ENCODE data around the gene ROR2.
A peak's percentile ranks its signal among the peaks of the same experiment; 100 is the strongest.

ROR2 gene

GRCh38 chr9:91678807-91679580 lies 271.0 kb downstream of the ROR2 start:
- no peak overlapping the region for H3K4me3 ChIP-seq (ENCODE audit: low read depth, low read length)
- TF ChIP-seq, protein P1, sequence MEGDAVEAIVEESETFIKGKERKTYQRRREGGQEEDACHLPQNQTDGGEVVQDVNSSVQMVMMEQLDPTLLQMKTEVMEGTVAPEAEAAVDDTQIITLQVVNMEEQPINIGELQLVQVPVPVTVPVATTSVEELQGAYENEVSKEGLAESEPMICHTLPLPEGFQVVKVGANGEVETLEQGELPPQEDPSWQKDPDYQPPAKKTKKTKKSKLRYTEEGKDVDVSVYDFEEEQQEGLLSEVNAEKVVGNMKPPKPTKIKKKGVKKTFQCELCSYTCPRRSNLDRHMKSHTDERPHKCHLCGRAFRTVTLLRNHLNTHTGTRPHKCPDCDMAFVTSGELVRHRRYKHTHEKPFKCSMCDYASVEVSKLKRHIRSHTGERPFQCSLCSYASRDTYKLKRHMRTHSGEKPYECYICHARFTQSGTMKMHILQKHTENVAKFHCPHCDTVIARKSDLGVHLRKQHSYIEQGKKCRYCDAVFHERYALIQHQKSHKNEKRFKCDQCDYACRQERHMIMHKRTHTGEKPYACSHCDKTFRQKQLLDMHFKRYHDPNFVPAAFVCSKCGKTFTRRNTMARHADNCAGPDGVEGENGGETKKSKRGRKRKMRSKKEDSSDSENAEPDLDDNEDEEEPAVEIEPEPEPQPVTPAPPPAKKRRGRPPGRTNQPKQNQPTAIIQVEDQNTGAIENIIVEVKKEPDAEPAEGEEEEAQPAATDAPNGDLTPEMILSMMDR (IDR thresholded peaks at IDR 0.05; ENCODE audit: borderline replicate concordance, insufficient read depth, low read depth, low read length): no peak

DNA sequence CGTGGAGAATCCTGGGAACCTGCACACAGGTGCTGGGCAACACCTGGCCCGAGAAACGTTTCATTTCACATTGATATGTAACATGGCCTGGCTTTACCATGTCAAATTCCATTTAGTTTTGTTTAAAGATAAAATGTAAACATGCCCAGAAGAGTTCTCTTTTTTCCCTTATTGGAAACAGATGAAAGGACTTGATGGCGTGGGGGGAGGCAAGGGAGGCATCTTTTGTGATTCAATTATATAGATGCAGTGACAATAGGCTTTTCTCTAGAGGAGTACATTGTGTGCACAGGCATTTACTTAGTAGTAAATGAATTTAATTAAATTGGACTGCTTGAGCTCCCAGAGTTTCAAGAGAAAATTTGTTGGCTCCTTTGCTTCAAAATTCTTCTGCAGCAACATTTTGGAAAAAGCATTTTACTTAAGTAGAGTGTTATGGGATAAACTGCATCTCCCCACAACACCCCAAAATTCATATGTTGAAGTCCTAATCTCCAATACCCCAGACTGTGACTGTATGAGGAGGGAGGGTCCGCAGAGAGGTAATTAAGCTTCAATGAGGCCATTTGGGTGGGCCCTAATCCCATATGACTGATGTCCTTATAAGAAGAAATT lies 272.1 kb downstream of the ROR2 start:
- H3K4me3 ChIP-seq (ENCODE audit: low read depth, low read length): no peak overlapping the region
- TF ChIP-seq, protein P1 (IDR thresholded peaks at IDR 0.05; ENCODE audit: borderline replicate concordance, insufficient read depth, low read depth, low read length): no peak

DNA sequence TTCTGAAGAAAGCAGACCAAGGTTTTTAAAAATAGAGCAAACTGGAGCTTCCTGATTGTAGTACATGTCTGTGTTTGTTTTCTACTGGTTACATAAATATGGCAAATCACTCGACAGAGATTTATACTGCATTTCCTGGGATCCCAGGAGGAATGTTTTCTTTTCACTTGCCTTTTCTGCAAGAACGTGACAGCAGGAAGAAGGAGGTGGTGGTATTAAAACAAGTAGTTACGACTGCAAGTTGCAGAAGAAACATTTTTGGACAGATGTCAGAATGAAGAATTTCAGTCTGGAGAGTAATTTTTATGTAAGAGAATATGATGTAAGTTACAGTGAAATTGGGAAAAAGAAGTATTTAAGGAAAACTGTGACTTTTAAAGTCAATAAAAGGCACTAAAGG lies 272.7 kb downstream of the ROR2 start:
- TF ChIP-seq, protein P1 (IDR thresholded peaks at IDR 0.05; ENCODE audit: borderline replicate concordance, insufficient read depth, low read depth, low read length): no peak
- no peak overlapping the region for H3K4me3 ChIP-seq (ENCODE audit: low read depth, low read length)

GRCh38 chr9:91676046-91676445 lies 274.0 kb downstream of the ROR2 start:
- H3K4me3 ChIP-seq (ENCODE audit: low read depth, low read length): no peak overlapping the region
- TF ChIP-seq, protein P1 (IDR thresholded peaks at IDR 0.05; ENCODE audit: borderline replicate concordance, insufficient read depth, low read depth, low read length): 0 out of 2 replicates have a peak, but pooled peaks have one; percentile 34

DNA sequence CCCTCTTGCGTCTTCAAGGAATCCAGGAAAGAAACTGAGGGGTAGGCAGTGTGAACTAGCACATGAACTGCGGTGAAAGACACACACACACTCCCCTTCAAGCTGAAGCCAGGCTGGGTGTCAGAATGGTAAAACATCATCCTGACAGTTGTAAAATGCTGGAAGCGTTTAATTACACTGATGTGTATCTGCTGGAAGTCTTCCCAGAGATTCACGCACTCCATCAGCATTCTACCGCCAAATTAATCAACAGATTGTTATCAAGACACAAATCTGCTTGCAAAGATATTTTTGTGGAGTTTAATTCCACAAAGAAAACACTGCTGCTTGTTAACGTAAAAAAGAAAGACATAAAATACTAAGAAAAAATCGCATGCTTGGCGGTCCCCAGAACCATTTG lies 285.4 kb downstream of the ROR2 start:
- no peak overlapping the region for H3K4me3 ChIP-seq (ENCODE audit: low read depth, low read length)
- TF ChIP-seq, protein P1 (IDR thresholded peaks at IDR 0.05; ENCODE audit: borderline replicate concordance, insufficient read depth, low read depth, low read length): no peak

GRCh38 chr9:91663858-91664257 lies 286.2 kb downstream of the ROR2 start:
- TF ChIP-seq, protein P1 (IDR thresholded peaks at IDR 0.05; ENCODE audit: borderline replicate concordance, insufficient read depth, low read depth, low read length): no peak
- H3K4me3 ChIP-seq (ENCODE audit: low read depth, low read length): no peak overlapping the region

DNA sequence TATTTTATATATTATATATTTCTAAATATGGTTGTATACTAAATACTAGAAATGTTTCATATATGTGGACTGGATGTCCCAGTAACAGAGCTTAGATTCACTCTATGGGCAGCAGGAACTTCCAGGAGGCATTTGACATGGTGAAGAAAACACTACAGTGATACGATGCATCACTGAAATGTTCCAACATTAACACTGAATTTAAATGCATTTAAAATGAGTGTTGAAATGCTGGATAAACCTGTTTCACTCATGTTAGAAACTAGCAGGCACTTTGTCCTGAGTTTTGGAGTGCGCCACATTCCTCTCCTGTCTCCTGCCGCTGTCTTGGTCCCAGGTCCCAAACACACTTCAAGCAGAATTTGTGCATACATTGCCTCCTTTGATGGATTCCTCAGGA lies 288.6 kb downstream of the ROR2 start:
- no peak overlapping the region for H3K4me3 ChIP-seq (ENCODE audit: low read depth, low read length)
- TF ChIP-seq, protein P1 (IDR thresholded peaks at IDR 0.05; ENCODE audit: borderline replicate concordance, insufficient read depth, low read depth, low read length): no peak

Measured in GM12875 (cell line).